K562 (cell line): ENCODE measurements around the gene ZCCHC24. TPM values are rescaled to one million over a fixed set of nuclear protein-coding genes. Genes with fewer than 3 reads are reported as not detected.

ENCODE experiments used
- CBFA2T3 ChIP-seq: fragments of 450-650 bp; IDR thresholded peaks from 2 replicates; pipeline ENCODE4 v1.6.1; 2017
- DMBX1 ChIP-seq: fragments of 250-450 bp; sonication (Bioruptor Pico); IDR thresholded peaks from 2 replicates; pipeline ENCODE4 v1.8.0; 2022; ENCODE audit warnings: inconsistent platforms, mild to moderate bottlenecking, moderate library complexity, borderline replicate concordance
- GATAD2A ChIP-seq: fragments of 450-650 bp; IDR thresholded peaks from 2 replicates; pipeline ENCODE4 v1.6.1; 2017
- HDAC1 ChIP-seq, 2 experiments: fragments of 450-650 bp; IDR thresholded peaks; 2 replicates each; pipeline ENCODE4 v1.6.1; 2016 to 2017; ENCODE audit warnings: inconsistent platforms in 1 of 2, mild to moderate bottlenecking in 1 of 2, moderate library complexity in 1 of 2
- MEF2D ChIP-seq: conservative IDR thresholded peaks from 2 replicates; pipeline ENCODE4 v1.6.1; 2016; ENCODE audit warnings: low read depth, missing genetic modification characterization, missing compliant biosample characterization
- NFRKB ChIP-seq: fragments of 450-650 bp; IDR thresholded peaks from 2 replicates; pipeline ENCODE4 v1.6.1; 2016; ENCODE audit warnings: low read depth
- RBM14 ChIP-seq: fragments of 200-400 bp; formaldehyde crosslinking; IDR thresholded peaks from 2 replicates; pipeline ENCODE4 v1.6.1; 2018; ENCODE audit warnings: low read depth, mild to moderate bottlenecking, low read length, moderate library complexity, borderline replicate concordance; ENCODE audit not compliant: insufficient read depth
- SMARCE1 ChIP-seq: fragments of 450-650 bp; IDR thresholded peaks from 2 replicates; pipeline ENCODE4 v1.7.1; 2016; ENCODE audit warnings: mild to moderate bottlenecking
- SRSF9 ChIP-seq: fragments of 200-400 bp; formaldehyde crosslinking; IDR thresholded peaks from 2 replicates; pipeline ENCODE4 v1.6.1; 2017; ENCODE audit warnings: low read depth, low read length, borderline replicate concordance
- TBP ChIP-seq: optimal IDR thresholded peaks from 2 replicates; pipeline ENCODE3; 2011; ENCODE audit warnings: low read depth, low read length, improper control_type of control experiment
- ZBTB17 ChIP-seq: fragments of 450-650 bp; formaldehyde crosslinking; IDR thresholded peaks from 2 replicates; pipeline ENCODE4 v1.4.0; 2020; ENCODE audit warnings: mild to moderate bottlenecking
- ZNF140 ChIP-seq: fragments of 250-450 bp; sonication (Bioruptor Pico); IDR thresholded peaks from 2 replicates; pipeline ENCODE4 v1.8.0; 2021; ENCODE audit warnings: moderate library complexity, mild to moderate bottlenecking, inconsistent platforms
- ZNF324 ChIP-seq: fragments of 250-450 bp; sonication (Bioruptor Pico); IDR thresholded peaks from 2 replicates; pipeline ENCODE4 v1.4.0; 2020; ENCODE audit warnings: mild to moderate bottlenecking
- ZNF444 ChIP-seq: fragments of 250-450 bp; sonication (Bioruptor Pico); IDR thresholded peaks from 2 replicates; pipeline ENCODE4 v1.4.0; 2020; ENCODE audit warnings: mild to moderate bottlenecking, moderate library complexity
- polyA plus RNA-seq, 8 experiments: library from polyadenylated mRNA; depleted of rRNA in 4 of 8; stranded (reverse) in 5 of 8; unstranded in 3 of 8; fragments of >200 nt; fragmentation: Nextera tagmentation in 2 of 8; fragmentation: Illumina TruSeq in 1 of 8; extraction: Ambion mirVana in 2 of 8; extraction: Trizol in 1 of 8; gene quantifications; 2 replicates each; pipeline versions ENCODE4 v1.2.1 to v1.2.3, GENCODE V29; 2011 to 2014; ENCODE audit warnings: inconsistent platforms in 1 of 8, missing spikeins in 1 of 8
- total RNA-seq, 7 experiments: library from RNA; depleted of rRNA in 6 of 7; stranded (reverse); fragments of >200 nt in 6 of 7; fragmentation: Illumina TruSeq in 2 of 7; extraction: Trizol in 2 of 7; gene quantifications; 2 replicates each; pipeline versions ENCODE4 v1.2.1 to v1.2.3, GENCODE V29; 2011 to 2021; ENCODE audit warnings: low replicate concordance in 1 of 7
- TF ChIP-seq, protein P1 (sequence below): fragments of 450-650 bp; formaldehyde crosslinking; IDR thresholded peaks from 2 replicates; pipeline ENCODE4 v1.4.0; 2022; ENCODE audit warnings: mild to moderate bottlenecking, moderate library complexity
- TF ChIP-seq, protein P2 (sequence below), 3 experiments: fragments of 200-800 bp in 1 of 3; sonication (Bioruptor generic) in 1 of 3; sonication (generic) in 1 of 3; formaldehyde crosslinking in 1 of 3; IDR thresholded peaks; 2 replicates each; pipeline versions ENCODE4 v1.6.1 to v1.8.0; 2016 to 2022; ENCODE audit warnings: mild to moderate bottlenecking in 2 of 3, missing compliant biosample characterization in 2 of 3, missing genetic modification characterization in 2 of 3, missing genetic modification reagents in 1 of 3
- TF ChIP-seq, protein P3 (sequence below): fragments of 450-650 bp; IDR thresholded peaks from 2 replicates; pipeline ENCODE4 v1.6.1; 2016; ENCODE audit warnings: antibody characterized with exemption
- TF ChIP-seq, protein P4 (sequence below), 2 experiments: fragments of 150-350 bp in 1 of 2; IDR thresholded peaks; 2 replicates each; pipeline ENCODE4 v1.6.1; 2012 to 2016; ENCODE audit warnings: low read depth in 2 of 2, low read length in 2 of 2, mild to moderate bottlenecking in 1 of 2, moderate library complexity in 1 of 2
- TF ChIP-seq, protein P5 (sequence below), 2 experiments: fragments of 450-650 bp; IDR thresholded peaks; 2 replicates each; pipeline ENCODE4 v1.6.1; 2016

ZCCHC24 gene
- total and polyA plus RNA-seq, 9 of the 15 experiments (the other 6 are each of a cell fraction or from before 2014, with no cell fraction given), result 0.84 to 11.0 (median 4.6) TPM

DNA sequence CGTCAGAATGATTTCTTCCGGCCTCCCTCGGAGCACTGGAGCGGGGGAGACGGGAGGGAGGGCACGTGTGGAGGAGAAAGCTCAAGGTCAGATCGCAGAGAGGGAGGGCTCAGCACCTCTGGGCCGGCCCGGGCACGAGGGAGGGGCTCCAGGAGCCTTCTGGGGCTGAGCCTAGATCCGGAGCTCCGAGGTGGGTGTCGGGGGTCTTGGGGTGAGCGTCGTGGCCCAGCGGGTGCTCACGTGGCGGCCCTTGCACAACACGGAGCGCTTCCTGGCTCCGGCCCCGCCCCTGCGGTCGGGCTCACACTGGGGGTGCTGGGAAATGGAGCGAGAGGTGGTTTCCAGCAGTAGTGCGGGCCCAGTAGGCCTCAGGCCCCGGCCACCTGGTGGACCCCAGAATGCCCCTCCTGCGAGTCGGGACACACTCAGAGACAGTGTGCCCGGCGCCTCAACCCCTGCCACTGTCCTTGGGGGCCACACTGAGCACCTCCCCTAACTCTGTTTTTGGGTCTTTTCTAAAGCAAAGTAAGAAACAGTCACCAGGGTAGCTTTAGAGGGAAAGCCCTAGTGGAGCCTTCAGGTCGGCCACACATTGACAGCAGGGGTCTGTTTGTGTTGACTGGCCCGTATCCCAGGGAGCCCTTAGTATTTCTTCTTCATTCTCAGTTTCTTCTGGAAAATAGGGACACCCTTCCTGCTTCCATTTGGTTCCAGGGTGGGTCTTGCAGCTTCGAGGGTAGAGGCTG, 97.4 kb downstream of the ZCCHC24 start (continued):
- TF ChIP-seq DMBX1 (CRISPR knock-in tag), result peak; percentile 44; the same call in 1 of the 2 replicates
- peak; percentile 89 for TF ChIP-seq NFRKB
- TF ChIP-seq, protein P1, sequence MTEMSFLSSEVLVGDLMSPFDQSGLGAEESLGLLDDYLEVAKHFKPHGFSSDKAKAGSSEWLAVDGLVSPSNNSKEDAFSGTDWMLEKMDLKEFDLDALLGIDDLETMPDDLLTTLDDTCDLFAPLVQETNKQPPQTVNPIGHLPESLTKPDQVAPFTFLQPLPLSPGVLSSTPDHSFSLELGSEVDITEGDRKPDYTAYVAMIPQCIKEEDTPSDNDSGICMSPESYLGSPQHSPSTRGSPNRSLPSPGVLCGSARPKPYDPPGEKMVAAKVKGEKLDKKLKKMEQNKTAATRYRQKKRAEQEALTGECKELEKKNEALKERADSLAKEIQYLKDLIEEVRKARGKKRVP (CRISPR knock-in tag), result peak; percentile 61; the same call in 1 of the 2 replicates
- TF ChIP-seq ZNF324 (CRISPR knock-in tag), result peak; percentile 50; the same call in 1 of the 2 replicates
- TF ChIP-seq ZNF444 (CRISPR knock-in tag), result no peak
- TF ChIP-seq MEF2D, result 0 out of 2 replicates have a peak, but pooled peaks have one; percentile 23
- peak; percentile 74; the same call in 1 of the 2 replicates for TF ChIP-seq GATAD2A
- TF ChIP-seq CBFA2T3, result peak; percentile 10; the same call in 1 of the 2 replicates
- TF ChIP-seq ZNF140 (CRISPR knock-in tag), result no peak
- peak; percentile 47; the same call in 1 of the 2 replicates for TF ChIP-seq SMARCE1
- TF ChIP-seq, protein P2, sequence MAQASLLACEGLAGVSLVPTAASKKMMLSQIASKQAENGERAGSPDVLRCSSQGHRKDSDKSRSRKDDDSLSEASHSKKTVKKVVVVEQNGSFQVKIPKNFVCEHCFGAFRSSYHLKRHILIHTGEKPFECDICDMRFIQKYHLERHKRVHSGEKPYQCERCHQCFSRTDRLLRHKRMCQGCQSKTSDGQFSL (CRISPR knock-in tag; IDR thresholded peaks at IDR 0.05), result no peak
- TF ChIP-seq, protein P2 (tag; IDR thresholded peaks at IDR 0.05), result peak in 1 of 2 experiments; percentile 42; a peak in 1 of 4 replicates
- no peak for TF ChIP-seq SRSF9
- TF ChIP-seq HDAC1 (IDR thresholded peaks at IDR 0.05), result peak; percentile 48 to 94; a peak in 3 of 4 replicates
- TF ChIP-seq TBP, result no peak
- TF ChIP-seq, protein P3, sequence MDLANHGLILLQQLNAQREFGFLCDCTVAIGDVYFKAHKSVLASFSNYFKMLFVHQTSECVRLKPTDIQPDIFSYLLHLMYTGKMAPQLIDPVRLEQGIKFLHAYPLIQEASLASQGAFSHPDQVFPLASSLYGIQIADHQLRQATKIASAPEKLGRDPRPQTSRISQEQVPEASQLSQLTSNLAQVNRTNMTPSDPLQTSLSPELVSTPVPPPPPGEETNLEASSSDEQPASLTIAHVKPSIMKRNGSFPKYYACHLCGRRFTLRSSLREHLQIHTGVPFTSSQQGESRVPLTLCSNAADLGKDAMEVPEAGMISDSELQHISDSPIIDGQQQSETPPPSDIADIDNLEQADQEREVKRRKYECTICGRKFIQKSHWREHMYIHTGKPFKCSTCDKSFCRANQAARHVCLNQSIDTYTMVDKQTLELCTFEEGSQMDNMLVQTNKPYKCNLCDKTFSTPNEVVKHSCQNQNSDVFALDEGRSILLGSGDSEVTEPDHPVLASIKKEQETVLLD, result 0 out of 2 replicates have a peak, but pooled peaks have one; percentile 24
- TF ChIP-seq, protein P4, sequence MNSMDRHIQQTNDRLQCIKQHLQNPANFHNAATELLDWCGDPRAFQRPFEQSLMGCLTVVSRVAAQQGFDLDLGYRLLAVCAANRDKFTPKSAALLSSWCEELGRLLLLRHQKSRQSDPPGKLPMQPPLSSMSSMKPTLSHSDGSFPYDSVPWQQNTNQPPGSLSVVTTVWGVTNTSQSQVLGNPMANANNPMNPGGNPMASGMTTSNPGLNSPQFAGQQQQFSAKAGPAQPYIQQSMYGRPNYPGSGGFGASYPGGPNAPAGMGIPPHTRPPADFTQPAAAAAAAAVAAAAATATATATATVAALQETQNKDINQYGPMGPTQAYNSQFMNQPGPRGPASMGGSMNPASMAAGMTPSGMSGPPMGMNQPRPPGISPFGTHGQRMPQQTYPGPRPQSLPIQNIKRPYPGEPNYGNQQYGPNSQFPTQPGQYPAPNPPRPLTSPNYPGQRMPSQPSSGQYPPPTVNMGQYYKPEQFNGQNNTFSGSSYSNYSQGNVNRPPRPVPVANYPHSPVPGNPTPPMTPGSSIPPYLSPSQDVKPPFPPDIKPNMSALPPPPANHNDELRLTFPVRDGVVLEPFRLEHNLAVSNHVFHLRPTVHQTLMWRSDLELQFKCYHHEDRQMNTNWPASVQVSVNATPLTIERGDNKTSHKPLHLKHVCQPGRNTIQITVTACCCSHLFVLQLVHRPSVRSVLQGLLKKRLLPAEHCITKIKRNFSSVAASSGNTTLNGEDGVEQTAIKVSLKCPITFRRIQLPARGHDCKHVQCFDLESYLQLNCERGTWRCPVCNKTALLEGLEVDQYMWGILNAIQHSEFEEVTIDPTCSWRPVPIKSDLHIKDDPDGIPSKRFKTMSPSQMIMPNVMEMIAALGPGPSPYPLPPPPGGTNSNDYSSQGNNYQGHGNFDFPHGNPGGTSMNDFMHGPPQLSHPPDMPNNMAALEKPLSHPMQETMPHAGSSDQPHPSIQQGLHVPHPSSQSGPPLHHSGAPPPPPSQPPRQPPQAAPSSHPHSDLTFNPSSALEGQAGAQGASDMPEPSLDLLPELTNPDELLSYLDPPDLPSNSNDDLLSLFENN (IDR thresholded peaks at IDR 0.05; ENCODE audit: low read depth in 2 of 2, low read length in 2 of 2), result no peak
- TF ChIP-seq, protein P5, sequence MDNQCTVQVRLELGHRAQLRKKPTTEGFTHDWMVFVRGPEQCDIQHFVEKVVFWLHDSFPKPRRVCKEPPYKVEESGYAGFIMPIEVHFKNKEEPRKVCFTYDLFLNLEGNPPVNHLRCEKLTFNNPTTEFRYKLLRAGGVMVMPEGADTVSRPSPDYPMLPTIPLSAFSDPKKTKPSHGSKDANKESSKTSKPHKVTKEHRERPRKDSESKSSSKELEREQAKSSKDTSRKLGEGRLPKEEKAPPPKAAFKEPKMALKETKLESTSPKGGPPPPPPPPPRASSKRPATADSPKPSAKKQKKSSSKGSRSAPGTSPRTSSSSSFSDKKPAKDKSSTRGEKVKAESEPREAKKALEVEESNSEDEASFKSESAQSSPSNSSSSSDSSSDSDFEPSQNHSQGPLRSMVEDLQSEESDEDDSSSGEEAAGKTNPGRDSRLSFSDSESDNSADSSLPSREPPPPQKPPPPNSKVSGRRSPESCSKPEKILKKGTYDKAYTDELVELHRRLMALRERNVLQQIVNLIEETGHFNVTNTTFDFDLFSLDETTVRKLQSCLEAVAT (IDR thresholded peaks at IDR 0.05), result peak in 1 of 2 experiments; percentile 44; a peak in 1 of 4 replicates
- 0 out of 2 replicates have a peak, but pooled peaks have one; percentile 67 for TF ChIP-seq RBM14
- TF ChIP-seq ZBTB17 (CRISPR knock-in tag), result peak; percentile 63; the same call in 1 of the 2 replicates
